Upper lobe of left lung (tissue), 4 donors: ENCODE data around the gene FAAH.

Experiments used
- CTCF ChIP-seq, 6 experiments: fragments of 450-650 bp in 4 of 6; fragments of 200-600 bp in 2 of 6; sonication (generic) in 2 of 6; IDR thresholded peaks; one replicate each; pipeline ENCODE4 v1.5.1; 2016 to 2019; ENCODE audit warnings: antibody characterized with exemption in 6 of 6
- POLR2A ChIP-seq, 4 donors: fragments of 450-650 bp; IDR thresholded peaks; one replicate each; pipeline ENCODE4 v1.5.1; 2016 to 2017; ENCODE audit warnings: antibody characterized with exemption in 4 of 4, mild to moderate bottlenecking in 2 of 4
- POLR2AphosphoS5 ChIP-seq, 2 donors: sonication (generic); formaldehyde crosslinking; IDR thresholded peaks; one replicate each; pipeline ENCODE4 v1.5.1; 2017; ENCODE audit warnings: antibody characterized with exemption in 2 of 2

- TF ChIP-seq POLR2A (IDR thresholded peaks at IDR 0.05) (no peak), CTCF (IDR thresholded peaks at IDR 0.05) (no peak), POLR2AphosphoS5 (IDR thresholded peaks at IDR 0.05) (no peak)
Measured at GRCh38 chr1:46380508-46380907, 13.6 kb upstream of the FAAH start.
